HL-60/S4 treated with phorbol 12-myristate 13-acetate at 8.2 ng/mL for 4 days and 3 days (cell line): ENCODE data around the gene KIF9.
"Not testable (repeated sequence)": the region's sequence is repeated elsewhere in the genome, so short reads cannot be mapped to it uniquely, and the experiment has no call there.

Experiments used
- in situ Hi-C: fragments of 300-500 bp; cut with MboI; formaldehyde crosslinking; loops from 2 replicates; pipeline ENCODE4 v1.15.0; 2022; ENCODE audit warnings: low sequenced_read_pairs

Gene KIF9

GRCh38 chr3:47193871-47194859, 88.4 kb downstream of the KIF9 start:
- in situ Hi-C loops, result no loop called here

- in situ Hi-C loops, result no loop called here
These were observed 96.3 kb downstream of the KIF9 start for GRCh38 chr3:47186285-47186684.

GRCh38 chr3:47181685-47182084, 100.9 kb downstream of the KIF9 start:
- in situ Hi-C loops, result not testable (repeated sequence)

GRCh38 chr3:47180011-47180410, 102.6 kb downstream of the KIF9 start:
- in situ Hi-C loops, result not testable (repeated sequence)
